SIG-M5 treated with dmso at 0.1 percent for 504 hours (cell line): ENCODE data around the gene MUC5B.

ENCODE experiments used
- DNase-seq: peaks from one replicate; lab custom pipeline; 2025; ENCODE audit not compliant: unreplicated experiment; lab: John Stamatoyannopoulos, UW

MUC5B gene

GRCh38 chr11:1230456-1231395 is 7.9 kb downstream of the MUC5B start:
- no peak for DNase-seq

DNA sequence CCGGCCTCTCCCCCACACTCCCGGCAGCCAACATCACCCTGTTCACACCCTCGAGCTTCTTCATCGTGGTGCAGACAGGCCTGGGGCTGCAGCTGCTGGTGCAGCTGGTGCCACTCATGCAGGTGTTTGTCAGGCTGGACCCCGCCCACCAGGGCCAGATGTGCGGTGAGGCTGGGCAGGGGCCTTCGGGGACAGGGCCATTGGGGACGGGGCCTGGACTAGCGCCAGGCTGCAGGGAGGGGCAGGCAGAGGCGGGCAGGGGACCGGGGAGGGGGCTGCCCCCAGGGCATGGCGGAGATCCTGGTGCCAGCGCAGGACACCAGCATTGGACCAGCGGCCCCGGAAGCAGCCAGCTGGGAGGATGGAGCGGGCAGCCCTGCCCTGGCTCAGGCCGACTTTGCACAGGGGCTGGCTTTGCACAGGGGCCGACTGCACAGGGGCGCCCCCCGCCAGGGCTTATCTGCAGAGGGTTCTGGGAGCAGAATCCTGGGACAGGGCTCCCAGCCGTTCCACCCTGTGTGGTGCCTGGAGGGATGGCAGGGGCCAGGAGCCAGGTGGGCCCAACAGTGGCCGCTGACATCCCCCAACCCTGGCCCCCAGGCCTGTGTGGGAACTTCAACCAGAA is 8.6 kb downstream of the MUC5B start:
- no peak for DNase-seq

DNA sequence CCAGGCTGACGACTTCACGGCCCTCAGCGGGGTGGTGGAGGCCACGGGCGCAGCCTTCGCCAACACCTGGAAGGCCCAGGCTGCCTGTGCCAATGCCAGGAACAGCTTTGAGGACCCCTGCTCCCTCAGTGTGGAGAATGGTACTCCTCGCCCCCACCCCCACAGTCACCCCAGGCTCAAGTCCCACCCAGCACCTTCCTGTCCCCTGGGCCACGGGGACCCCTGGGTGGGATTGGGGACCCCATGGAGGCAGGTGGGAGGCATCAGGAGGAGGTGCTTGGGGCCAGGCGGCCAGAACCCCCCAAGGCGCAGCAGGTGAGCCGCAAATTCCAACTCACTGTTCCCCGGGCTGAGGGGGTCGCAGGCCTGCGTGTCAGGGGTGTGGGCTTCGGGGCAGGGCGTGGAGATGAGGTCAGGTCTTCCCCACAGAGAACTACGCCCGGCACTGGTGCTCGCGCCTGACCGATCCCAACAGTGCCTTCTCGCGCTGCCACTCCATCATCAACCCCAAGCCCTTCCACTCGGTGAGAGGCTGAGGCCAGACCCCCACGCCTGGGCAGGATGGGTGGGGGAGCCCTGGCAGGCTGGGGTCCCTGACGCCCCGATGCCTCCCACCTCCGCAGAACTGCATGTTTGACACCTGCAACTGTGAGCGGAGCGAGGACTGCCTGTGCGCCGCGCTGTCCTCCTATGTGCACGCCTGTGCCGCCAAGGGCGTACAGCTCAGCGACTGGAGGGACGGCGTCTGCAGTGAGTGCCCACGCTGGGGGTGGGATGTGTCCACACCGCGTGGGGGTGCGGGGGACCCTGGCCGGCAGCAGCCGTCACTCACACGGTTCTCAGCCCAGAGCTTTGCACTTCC is 9.4 kb downstream of the MUC5B start:
- no peak for DNase-seq

DNA sequence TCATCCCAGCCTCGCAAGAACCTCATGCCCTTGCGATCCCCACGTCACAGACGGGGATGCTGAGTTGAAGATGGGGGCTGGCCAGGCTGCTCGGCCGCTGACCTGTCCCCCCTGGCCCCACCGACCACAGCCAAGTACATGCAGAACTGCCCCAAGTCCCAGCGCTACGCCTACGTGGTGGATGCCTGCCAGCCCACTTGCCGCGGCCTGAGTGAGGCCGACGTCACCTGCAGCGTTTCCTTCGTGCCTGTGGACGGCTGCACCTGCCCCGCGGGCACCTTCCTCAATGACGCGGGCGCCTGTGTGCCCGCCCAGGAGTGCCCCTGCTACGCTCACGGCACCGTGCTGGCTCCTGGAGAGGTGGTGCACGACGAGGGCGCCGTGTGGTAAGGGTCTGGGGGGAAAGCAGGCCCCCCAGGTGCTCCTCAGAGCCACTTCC is 10.0 kb downstream of the MUC5B start:
- no peak for DNase-seq

- no peak for DNase-seq
Observed at GRCh38 chr11:1233351-1234053, 10.6 kb downstream of the MUC5B start.

DNA sequence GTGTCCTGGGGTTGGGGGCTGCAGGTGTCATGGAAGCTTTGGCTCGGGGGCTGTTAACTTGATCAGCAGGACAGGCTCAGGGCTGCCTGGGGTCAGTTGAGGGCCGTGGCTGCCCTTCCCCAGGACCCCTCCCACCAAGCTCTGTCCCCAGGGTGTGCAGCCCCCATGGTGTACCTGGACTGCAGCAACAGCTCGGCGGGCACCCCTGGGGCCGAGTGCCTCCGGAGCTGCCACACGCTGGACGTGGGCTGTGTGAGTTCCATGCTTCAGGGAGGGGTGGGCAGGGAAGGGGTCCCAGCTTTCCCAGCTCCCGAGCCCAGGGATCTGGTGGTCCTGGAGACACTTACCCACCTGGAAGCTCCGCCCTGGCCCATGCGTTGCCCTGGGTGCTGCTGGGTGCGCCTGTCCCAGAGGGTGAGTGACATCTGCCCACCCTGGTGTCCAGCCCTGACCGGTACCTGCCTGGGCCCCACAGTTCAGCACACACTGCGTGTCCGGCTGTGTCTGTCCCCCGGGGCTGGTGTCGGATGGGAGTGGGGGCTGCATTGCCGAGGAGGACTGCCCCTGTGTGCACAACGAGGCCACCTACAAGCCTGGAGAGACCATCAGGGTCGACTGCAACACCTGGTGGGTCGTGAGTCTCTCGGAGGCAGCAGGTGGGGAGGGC is 11.3 kb downstream of the MUC5B start:
- no peak for DNase-seq

DNA sequence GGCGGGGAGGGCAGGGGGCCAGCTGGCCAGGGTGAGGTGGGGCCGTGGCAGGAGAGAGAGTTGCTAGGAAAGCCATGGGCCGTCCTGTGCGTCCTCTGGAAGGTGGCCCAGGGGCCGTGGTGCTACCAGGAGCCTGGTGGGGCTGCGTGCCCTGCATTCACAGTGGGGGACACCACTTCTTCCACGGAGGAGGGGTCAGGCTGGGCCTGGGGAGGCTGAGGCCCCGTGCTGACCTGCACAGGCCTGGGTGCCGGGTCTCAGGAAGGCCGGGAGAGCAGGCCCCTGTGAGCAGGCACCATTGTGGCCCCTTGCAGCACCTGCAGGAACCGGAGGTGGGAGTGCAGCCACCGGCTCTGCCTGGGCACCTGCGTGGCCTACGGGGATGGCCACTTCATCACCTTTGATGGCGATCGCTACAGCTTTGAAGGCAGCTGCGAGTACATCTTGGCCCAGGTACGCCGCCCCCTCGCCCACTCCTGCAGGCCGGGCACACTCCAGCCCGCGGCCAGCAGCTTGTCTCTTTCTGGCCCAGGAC is 12.0 kb downstream of the MUC5B start:
- no peak for DNase-seq

DNA sequence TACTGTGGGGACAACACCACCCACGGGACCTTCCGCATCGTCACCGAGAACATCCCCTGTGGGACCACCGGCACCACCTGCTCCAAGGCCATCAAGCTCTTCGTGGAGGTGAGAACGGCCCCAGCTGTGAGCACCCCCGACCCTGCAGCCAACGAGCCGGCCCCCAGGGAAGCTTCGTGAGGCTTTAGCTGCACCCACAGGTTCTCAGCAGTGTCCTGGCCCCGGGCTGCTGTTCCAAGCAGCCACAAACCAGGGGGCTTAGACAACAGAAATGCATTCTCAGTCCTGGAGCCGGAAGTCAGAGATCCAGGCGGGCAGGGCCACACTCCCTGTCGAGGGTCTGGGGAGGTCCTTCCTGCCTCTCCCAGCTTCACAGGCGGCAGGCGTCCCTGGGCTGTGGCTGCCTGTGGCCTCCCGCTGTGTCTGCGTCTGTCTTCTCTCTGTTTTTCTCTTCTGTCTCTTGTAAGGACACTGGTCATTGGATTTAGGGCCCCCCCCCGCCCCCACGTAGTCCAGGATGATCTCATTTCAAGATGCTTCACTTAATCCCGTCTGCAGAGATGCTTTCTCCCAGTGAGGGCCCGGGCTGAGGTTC is 12.5 kb downstream of the MUC5B start:
- DNase-seq, result no peak

GRCh38 chr11:1235901-1236315 is 13.0 kb downstream of the MUC5B start:
- no peak for DNase-seq

- no peak for DNase-seq
Observed at GRCh38 chr11:1236316-1237127, 13.7 kb downstream of the MUC5B start.

DNA sequence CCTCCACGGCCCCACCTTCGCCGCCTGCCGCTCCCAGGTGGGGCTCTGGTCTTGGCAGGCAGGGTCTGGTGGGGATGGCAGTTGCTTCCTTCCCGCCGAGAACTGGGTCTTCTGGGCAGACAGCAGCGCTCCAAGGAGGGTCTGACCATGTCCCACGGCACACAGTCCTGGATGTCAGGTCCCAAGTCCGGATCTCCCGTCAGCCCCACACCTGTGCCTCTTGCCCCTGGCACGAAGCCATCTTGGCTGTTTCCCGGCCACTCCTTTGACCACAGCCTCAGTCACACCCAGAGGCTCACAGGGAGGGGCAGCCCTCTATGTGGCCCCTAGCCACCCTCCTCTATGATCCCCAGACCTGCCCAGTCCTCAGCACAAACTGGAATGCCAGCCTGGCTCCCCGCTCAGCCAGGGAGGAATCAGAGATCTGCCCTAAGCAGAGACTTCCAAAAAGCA is 14.3 kb downstream of the MUC5B start:
- DNase-seq, result no peak

GRCh38 chr11:1237851-1238250 is 15.0 kb downstream of the MUC5B start:
- DNase-seq, result no peak

DNA sequence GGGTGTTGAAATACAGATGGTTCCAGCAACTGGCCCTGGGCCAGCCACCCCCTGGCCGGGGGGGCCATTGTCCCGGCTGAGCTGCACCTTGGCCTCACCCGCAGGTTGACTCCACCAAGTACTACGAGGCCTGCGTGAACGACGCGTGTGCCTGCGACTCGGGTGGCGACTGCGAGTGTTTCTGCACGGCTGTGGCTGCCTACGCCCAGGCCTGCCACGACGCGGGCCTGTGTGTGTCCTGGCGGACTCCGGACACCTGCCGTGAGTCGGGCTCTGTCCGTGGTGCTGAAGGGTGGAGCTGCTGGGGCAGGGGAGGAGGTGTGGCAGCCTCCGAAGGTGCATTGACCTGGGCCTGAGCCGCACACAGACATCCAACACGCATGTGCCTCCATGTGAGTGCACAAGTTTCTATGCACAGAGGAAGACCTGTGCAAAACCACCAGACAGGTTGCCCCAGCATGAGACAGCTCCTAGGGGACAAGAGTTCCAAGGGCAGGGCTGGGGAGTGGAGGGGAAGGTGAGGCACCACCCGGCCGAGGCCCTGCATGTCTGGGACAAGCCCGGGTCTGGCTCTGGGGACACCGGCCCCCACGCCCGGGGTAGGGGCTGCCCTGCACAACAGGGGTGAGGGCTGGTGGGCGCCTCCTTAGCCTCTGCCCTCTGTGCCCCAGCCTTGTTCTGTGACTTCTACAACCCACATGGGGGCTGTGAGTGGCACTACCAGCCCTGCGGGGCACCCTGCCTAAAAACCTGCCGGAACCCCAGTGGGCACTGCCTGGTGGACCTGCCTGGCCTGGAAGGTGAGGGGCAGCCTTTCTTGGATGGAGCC is 16.1 kb downstream of the MUC5B start:
- no peak for DNase-seq

DNA sequence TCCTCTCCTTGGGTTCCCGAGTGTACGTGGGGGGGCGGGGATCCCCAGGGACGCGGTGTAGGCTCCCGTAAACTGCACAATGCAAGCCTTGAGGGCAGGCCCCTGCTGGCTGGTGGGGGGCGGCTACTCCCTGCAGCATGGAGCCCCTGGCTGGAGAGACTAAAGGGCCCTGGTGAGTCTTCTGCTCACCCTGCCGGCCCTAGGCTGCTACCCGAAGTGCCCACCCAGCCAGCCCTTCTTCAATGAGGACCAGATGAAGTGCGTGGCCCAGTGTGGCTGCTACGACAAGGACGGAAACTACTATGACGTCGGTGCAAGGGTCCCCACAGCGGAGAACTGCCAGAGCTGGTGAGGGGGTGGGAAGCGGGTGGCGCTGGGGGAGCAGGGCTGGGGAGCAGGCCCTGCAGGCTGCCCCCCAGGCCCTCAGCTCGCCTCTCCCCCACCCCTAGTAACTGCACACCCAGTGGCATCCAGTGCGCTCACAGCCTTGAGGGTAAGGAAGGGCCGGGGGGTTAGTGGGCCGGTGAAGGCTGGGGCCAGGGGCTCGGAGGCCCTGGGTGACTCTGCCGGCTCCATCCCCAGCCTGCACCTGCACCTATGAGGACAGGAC is 16.8 kb downstream of the MUC5B start:
- DNase-seq, result no peak

GRCh38 chr11:1240771-1241170 is 17.9 kb downstream of the MUC5B start:
- no peak for DNase-seq

- DNase-seq, result no peak
Observed at GRCh38 chr11:1241706-1242105, 18.8 kb downstream of the MUC5B start.

DNA sequence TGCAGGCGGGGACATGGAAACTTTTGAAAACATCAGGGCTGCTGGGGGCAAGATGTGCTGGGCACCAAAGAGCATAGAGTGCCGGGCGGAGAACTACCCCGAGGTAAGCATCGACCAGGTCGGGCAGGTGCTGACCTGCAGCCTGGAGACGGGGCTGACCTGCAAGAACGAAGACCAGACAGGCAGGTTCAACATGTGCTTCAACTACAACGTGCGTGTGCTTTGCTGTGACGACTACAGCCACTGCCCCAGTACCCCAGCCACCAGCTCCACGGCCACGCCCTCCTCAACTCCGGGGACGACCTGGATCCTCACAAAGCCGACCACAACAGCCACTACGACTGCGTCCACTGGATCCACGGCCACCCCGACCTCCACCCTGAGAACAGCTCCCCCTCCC is 19.4 kb downstream of the MUC5B start:
- no peak for DNase-seq
